ENCODE data around the gene MED13L. TPM values are rescaled to one million over a fixed set of nuclear protein-coding genes. Genes with fewer than 3 reads are reported as not detected.

Gene MED13L
- total RNA-seq, 1 donor from 2014 or later: 89.0 TPM

DNA sequence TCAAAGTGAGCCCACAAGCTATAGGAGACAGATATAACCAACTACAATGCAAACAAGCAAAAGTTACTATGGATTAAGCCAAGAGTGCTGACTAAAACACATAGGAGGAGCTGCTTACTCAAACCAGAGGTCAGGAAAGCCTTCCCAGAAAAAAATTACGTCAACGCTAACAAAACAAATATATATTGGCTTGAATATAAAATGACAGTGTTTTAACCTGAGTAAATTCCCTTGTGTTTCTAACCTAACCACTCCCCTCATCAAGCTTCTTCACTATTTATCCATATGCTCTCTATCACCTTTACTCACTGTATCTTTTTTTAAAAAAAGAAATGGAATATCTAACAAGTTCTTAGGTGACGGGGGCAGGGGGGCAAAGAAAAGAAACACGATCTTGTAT is 115.9 kb downstream of the MED13L start:
- no peak overlapping the region for H3K4me3 Mint-ChIP-seq
- H3K27ac Mint-ChIP-seq (ENCODE audit: unreplicated experiment): no peak overlapping the region
- H3K4me1 Mint-ChIP-seq: peaks cover 50% of the 10 kb centered on the region
- H3K27me3 Mint-ChIP-seq (ENCODE audit: low read depth): no peaks in the 10 kb centered on the region
- TF ChIP-seq, protein P1, sequence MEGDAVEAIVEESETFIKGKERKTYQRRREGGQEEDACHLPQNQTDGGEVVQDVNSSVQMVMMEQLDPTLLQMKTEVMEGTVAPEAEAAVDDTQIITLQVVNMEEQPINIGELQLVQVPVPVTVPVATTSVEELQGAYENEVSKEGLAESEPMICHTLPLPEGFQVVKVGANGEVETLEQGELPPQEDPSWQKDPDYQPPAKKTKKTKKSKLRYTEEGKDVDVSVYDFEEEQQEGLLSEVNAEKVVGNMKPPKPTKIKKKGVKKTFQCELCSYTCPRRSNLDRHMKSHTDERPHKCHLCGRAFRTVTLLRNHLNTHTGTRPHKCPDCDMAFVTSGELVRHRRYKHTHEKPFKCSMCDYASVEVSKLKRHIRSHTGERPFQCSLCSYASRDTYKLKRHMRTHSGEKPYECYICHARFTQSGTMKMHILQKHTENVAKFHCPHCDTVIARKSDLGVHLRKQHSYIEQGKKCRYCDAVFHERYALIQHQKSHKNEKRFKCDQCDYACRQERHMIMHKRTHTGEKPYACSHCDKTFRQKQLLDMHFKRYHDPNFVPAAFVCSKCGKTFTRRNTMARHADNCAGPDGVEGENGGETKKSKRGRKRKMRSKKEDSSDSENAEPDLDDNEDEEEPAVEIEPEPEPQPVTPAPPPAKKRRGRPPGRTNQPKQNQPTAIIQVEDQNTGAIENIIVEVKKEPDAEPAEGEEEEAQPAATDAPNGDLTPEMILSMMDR (conservative IDR thresholded peaks at IDR 0.05): no peak
- H3K9me3 Mint-ChIP-seq: no peaks in the 10 kb centered on the region
- no peaks in the 10 kb centered on the region for H3K36me3 Mint-ChIP-seq (ENCODE audit: low read depth)
- DNase-seq (ENCODE audit: low read depth, low spot score): no peak

DNA sequence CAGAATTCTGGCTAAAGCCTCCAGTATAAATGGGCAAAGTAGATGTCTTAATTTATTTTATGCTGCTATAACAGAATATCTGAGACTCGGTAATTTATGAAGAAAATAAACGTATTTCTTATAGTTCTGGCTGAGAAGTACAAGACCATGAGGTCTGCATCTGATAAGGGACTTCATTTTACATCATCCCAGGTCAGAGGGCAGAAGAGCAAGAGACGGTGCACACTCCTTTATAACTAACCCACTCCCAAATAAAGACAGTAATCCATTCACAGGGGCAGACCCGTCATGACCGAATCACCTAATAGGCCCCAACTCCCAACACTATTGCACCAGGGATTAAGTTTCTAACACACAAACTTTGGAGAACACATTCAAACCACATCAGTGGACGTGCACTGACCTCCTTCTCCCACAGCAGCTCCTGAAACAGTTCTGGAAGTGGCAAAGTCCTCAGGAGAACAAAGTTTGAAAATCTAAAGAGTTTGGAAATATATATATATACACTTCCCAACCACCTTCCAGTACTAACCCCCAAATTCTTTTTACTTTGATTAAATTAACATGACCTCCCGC is 116.5 kb downstream of the MED13L start:
- DNase-seq (ENCODE audit: low read depth, low spot score): no peak
- peaks cover 49% of the 10 kb centered on the region for H3K4me1 Mint-ChIP-seq
- TF ChIP-seq, protein P1 (conservative IDR thresholded peaks at IDR 0.05): no peak
- H3K9me3 Mint-ChIP-seq: no peaks in the 10 kb centered on the region
- no peaks in the 10 kb centered on the region for H3K36me3 Mint-ChIP-seq (ENCODE audit: low read depth)
- H3K27ac Mint-ChIP-seq (ENCODE audit: unreplicated experiment): peak overlapping the region; percentile 4
- no peaks in the 10 kb centered on the region for H3K27me3 Mint-ChIP-seq (ENCODE audit: low read depth)
- no peak overlapping the region for H3K4me3 Mint-ChIP-seq

DNA sequence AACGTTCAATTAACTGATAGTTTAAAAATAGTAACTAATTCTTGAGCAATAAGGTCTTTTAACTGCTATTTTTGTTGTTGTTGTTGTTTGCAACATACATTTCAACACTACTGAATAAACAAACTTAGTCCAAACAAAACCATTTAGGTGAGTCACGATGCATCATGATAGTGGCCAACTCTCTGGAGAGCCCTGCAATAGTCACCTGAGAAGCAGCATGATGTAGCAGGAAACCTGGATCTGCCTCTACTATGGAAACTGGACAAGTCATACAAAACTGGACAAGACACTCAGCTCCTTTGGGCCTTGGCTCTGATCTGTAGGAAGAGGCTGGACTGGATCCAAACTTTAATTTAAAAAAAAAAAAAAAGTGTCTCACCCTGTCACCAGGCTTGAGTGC is 117.3 kb downstream of the MED13L start:
- H3K4me1 Mint-ChIP-seq: peaks cover 42% of the 10 kb centered on the region

DNA sequence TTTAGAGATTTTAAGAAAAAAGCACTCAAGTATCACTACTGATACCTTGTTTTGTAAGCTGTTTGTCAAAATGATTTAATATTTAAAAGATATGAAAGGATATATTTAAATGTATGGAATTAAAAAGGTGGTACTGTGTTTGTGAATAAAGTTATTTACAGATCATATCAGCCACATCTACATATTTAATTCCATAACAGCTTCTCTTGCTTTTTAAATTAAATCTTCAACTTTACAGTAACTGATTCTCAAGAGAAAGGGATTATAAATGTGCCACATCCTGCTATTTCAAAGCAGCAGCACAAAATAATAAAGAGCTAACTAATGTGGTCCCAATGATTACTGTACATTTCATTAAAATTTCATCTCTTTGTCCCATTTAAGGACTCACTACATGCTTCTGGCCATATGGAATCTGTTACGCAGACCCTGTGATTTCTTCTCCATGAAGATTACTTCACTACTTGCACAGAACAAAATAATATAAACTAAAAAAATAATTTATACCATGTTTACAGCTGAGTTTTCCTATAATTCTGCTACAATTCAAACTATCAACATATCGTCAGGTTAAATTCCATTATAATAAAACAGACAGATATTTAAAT is 117.8 kb downstream of the MED13L start:
- no peak for DNase-seq (ENCODE audit: low read depth, low spot score)
- TF ChIP-seq, protein P1 (conservative IDR thresholded peaks at IDR 0.05): no peak
- H3K36me3 Mint-ChIP-seq (ENCODE audit: low read depth): no peaks in the 10 kb centered on the region
- no peak overlapping the region for H3K27ac Mint-ChIP-seq (ENCODE audit: unreplicated experiment)
- no peak overlapping the region for H3K4me3 Mint-ChIP-seq
- no peaks in the 10 kb centered on the region for H3K27me3 Mint-ChIP-seq (ENCODE audit: low read depth)
- H3K9me3 Mint-ChIP-seq: no peaks in the 10 kb centered on the region
- peaks cover 38% of the 10 kb centered on the region for H3K4me1 Mint-ChIP-seq

More for the DNA sequence above, 117.3 kb downstream of the MED13L start:
- no peaks in the 10 kb centered on the region for H3K27me3 Mint-ChIP-seq (ENCODE audit: low read depth)
- TF ChIP-seq, protein P1 (conservative IDR thresholded peaks at IDR 0.05): no peak
- H3K36me3 Mint-ChIP-seq (ENCODE audit: low read depth): no peaks in the 10 kb centered on the region
- H3K9me3 Mint-ChIP-seq: no peaks in the 10 kb centered on the region
- no peak for DNase-seq (ENCODE audit: low read depth, low spot score)
- no peak overlapping the region for H3K4me3 Mint-ChIP-seq
- no peak overlapping the region for H3K27ac Mint-ChIP-seq (ENCODE audit: unreplicated experiment)

DNA sequence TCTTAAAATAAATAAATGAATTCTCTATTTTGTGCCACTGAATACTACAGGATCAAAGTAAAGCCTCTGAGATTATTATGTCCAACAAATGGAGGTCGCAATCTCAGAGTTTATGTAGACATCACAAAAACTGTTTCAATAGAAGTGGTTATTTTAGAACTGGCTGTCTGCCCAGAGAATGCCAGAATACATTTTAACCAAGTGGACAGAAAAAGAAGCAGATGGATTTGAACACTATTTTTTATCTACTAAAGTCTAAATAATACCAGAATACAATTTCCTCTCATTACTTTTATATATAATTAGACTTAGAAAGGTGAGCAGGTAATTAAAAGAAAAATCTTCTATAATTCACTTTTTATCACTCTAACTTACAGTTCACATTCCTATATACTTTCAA is 118.3 kb downstream of the MED13L start:
- H3K27me3 Mint-ChIP-seq (ENCODE audit: low read depth): no peaks in the 10 kb centered on the region
- no peak overlapping the region for H3K4me3 Mint-ChIP-seq
- no peaks in the 10 kb centered on the region for H3K9me3 Mint-ChIP-seq
- no peak overlapping the region for H3K27ac Mint-ChIP-seq (ENCODE audit: unreplicated experiment)
- peaks cover 34% of the 10 kb centered on the region for H3K4me1 Mint-ChIP-seq
- no peaks in the 10 kb centered on the region for H3K36me3 Mint-ChIP-seq (ENCODE audit: low read depth)
- no peak for DNase-seq (ENCODE audit: low read depth, low spot score)
- TF ChIP-seq, protein P1 (conservative IDR thresholded peaks at IDR 0.05): no peak

Data from neural crest cell (in vitro differentiated cells).